ENCODE results near the gene VPS9D1.

VPS9D1 gene

DNA sequence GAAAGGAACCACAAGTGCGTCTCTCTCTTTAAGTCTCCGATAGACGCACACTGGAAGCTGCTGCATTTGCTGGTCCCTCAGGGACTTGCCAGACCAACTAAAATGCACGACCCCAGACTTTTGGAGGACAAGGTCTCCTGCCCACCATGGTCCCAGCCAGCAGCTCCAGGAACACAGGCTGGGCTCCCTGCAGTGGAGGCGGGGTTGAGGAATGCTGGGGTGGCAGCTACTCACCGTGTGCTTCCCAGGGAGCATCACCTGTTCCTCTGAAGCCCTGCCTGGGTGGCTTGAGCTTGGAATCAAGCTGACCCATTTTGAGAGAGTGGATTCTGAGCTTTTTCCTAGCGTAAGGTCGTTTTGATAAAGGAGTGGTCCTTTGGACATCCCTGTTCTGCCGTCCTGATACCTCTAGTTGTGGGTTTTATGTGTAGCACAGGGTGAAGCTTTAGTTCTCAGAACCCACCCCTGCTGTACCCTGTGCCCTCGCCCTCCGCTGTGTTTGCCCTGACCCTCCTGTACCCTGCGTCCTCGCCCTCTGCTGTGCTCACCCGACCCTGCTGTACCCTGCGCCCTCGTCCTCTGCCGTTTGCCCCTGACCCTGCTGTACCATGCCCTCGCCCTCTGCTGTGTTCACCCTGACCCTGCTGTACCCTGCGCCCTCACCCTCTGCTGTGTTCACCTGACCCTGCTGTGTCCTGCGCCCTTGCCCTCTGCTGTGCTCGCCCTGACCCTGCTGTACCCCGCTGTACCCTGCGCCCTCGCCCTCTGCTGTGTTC, 11.6 kb upstream of the VPS9D1 start:
- DNase-seq = no peak

DNA sequence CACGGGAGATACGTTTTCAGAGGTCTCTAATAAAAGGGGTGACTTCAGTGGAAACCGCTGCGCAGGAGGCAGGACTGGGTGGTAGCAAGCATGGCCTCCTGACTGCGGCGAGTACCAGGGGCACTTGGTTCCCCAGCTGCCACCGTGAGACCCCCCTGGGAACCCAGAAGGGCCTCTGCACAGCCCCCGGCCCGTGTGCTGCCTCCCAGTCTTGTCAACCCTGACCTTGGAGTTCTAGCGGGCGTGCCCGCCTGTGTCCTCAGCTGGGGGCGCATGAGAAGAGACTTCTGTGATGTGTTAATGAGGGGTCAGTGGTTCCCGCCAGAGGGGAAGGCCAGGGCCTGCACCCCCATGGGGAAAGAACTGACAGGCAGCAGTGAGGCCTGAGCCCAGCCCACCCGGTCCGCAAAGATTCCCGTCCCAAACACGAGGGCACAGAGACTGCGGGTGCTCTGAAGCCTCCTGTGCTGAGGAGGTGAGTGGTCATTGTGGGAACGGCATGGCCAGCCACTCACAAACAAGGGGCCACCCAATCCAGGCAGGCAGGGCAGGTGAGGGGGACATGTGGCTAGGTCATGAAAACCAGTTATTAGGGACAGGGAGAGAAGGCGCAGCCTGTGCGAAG, 10.0 kb upstream of the VPS9D1 start:
- no peak for DNase-seq

DNA sequence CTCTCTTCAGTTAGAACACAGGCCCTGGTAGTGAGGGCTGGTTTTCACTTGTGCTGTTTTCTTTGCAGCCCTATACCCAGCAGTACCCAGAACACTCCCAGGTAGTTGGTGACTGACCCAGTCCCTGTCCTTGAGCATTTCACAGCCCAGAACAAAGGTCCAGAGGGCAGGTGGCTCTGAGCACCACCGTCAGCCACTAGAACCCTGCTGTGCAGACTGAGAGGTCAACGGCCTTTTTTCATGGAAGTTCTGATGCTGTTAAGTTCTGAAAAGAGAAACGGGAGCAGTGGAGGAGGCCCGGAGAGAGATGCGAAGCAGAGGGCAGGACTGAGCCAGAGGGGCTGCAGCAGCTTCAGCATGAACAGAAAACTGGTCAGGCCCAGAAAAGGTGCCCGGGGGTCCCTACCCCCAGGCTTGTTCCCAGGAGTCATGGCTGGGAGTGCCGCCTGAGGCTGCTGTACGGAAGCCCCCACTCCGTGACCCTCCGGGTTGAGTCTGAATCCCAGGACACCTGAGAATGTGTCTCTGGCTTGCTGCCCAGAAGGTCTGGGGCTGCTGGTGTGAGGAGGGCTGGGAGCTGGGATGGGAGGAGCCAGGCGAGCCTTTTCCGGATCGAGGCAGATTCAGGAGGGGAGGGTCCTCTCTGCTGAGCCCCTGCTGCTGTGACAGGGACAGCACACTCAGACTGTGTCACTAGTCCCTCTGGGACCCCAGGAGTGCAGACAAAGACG, 9.3 kb upstream of the VPS9D1 start:
- no peak for DNase-seq

DNA sequence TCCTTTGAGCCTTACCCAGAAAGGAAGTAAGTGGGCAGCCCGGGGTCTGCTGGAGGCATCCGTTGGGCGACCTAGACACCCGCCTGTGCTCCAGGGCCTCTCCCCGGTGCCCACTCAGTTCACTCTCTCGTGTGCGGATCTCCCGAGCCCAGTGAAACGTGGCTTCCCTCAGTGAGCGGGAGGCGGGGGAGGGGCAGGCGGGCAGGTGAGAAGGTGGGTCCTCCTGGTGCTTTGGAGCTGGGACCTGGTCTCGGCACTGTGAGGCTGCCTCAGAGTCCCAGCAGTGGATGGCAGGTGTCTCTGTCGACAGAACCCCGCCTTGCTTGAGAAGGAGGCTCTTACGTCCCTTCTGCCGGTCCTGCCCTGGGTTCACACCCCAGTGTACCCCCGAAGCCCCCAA, 8.6 kb upstream of the VPS9D1 start:
- DNase-seq = no peak

DNA sequence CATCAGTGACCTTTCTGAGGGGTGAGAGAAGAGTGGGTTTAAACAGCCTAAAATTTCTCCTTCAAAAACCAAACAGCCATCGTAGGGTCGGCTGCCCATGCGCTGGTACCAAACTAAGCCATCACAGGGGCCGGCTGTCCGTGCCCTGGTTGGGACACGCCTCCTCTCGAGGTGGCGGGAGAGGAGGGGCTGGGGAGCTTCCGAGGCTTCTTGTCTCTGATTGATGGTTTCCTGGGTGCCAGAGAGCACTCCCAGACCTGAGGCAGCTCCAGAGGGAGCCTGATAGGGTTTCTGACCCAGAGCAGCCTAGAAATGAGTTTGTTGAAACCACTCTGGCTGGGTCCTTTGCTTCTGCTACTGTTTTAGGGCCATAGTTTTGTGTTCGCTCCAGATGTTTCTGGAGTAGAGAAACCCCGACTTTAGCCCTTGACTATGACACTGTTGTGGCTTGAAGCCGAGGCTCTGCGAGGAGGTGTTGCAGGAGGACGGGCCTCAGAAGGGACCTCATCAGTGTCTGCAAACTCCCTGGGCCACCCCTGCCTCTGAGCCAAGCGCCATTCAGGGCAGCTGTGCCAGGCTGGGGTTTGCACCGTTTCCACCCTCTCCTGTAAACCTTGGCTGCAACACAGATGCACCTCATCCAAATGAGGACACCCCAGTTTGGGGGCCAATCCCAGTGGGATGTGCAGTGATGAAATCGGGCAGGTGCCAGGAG, 6.9 kb upstream of the VPS9D1 start:
- DNase-seq = no peak

DNA sequence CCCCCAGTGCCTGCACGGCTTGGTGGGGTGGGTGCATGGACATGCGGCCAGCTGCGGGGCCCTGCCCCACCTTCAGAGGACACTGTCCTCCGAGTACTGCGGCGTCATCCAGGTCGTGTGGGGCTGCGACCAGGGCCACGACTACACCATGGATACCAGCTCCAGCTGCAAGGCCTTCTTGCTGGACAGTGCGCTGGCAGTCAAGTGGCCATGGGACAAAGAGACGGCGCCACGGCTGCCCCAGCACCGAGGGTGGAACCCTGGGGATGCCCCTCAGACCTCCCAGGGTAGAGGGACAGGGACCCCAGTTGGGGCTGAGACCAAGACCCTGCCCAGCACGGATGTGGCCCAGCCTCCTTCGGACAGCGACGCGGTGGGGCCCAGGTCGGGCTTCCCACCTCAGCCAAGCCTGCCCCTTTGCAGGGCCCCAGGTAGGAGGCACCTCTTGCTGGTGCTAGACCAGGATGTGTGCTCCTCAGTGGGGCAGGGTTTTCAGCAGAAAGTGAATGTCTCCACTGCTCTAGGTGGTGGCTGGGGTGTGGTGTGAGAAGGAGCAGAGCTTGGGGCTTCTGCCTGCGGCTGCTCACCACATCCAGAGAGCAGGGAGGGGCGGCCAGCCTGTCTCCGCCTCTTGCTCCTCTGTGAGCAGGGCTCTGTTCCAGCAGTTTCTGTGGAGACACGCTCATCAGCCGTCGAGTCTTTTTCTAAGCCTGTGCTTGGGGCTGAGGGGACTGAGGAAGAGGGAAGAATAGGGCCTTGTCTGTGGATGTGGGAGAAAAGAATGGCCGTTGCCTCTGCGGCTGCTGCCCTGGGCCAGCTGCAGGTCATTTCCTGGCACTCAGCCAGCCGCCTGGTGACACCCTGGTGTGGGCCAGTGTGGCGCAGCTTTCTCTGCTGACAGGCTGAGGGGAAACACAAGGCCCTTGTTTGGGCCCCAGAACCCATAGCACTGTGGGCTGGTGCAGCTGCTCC, 2.9 kb upstream of the VPS9D1 start:
- no peak for DNase-seq

DNA sequence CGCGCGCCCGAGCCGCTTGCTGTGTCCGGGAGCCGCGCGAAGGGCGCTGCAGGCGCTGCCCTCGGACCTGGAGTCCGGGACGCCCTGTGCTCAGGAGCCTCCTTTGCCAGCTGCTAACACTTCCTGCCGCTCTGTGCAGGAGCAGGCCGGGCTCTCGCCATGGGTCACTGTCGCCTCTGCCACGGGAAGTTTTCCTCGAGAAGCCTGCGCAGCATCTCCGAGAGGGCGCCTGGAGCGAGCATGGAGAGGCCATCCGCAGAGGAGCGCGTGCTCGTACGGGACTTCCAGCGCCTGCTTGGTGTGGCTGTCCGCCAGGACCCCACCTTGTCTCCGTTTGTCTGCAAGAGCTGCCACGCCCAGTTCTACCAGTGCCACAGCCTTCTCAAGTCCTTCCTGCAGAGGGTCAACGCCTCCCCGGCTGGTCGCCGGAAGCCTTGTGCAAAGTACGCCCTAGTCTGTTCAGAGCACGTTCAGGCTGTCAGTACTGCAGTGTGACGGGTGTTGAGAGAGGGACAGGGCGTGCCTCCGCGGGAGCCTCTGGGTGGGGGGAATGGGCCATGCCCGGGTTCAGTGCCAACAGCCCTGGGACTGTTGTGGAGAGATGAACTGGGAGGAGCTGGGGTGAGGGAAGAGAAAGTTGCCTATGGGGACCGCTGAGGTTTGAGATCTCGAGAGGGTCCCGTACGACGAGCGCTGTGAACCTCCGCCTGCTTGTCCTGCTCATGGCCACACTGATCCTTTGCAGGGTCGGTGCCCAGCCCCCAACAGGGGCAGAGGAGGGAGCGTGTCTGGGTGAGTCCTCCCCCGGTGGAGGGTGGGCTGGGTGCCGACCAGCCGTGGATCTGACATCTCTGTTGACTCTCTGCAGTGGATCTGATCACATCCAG, 1.9 kb upstream of the VPS9D1 start:
- peak; percentile 47 to 68 (median 56) for DNase-seq

DNA sequence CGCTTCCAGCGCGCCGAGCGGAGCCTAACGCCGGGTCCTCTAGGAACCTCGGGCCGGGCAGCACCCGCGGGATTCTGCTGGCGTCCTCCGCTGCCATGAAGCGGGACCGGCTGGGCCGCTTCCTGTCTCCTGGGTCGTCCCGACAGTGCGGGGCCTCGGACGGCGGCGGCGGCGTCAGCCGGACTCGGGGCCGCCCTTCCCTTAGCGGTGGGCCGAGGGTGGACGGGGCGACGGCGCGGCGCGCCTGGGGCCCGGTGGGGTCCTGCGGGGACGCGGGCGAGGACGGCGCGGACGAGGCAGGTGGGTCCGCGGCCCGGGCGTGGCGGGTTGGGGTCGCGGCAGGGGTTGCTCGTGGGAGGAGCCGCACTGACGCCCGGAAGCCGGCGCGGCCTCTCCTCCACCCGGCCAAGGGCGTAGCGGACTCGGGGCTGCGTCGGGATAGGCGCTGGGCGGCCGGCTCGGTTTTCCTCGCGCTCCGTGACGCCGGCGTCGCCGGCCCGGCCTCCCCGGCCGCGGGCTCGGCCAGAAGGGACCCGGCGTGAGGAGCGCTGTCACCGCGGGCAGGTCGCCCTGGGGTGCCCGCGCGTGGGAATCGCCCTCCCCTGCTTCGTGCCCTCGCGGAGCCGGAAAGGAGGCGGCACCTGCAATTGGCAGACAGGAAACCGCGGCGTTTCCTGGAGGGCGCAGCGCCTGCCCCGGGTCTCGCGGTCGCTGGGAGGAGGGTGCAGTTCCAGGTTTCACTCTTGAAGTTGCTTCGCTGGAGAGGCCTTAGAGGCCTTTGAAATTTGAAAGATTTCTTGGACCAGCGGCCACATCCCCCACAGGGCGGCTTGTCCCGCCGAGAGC, 1.1 kb upstream of the VPS9D1 start:
- peak; percentile 63 to 81 (median 72) for DNase-seq

DNA sequence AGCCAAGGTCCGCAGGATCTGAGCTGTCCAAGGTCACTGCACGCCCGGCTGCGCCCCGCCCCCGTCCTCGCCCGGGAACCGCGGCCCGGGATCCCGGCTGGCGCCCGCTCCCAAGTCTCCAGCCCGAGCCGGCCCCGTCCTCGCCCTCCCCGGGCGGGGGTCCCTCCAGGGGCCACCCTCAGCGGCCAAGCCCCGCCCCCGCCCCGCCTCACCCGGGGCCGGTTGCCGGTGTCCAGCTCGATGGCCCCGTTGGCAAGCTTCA, 216 bp downstream of the VPS9D1 start:
- peak in 1 of 3 donors; percentile 26 for DNase-seq

DNA sequence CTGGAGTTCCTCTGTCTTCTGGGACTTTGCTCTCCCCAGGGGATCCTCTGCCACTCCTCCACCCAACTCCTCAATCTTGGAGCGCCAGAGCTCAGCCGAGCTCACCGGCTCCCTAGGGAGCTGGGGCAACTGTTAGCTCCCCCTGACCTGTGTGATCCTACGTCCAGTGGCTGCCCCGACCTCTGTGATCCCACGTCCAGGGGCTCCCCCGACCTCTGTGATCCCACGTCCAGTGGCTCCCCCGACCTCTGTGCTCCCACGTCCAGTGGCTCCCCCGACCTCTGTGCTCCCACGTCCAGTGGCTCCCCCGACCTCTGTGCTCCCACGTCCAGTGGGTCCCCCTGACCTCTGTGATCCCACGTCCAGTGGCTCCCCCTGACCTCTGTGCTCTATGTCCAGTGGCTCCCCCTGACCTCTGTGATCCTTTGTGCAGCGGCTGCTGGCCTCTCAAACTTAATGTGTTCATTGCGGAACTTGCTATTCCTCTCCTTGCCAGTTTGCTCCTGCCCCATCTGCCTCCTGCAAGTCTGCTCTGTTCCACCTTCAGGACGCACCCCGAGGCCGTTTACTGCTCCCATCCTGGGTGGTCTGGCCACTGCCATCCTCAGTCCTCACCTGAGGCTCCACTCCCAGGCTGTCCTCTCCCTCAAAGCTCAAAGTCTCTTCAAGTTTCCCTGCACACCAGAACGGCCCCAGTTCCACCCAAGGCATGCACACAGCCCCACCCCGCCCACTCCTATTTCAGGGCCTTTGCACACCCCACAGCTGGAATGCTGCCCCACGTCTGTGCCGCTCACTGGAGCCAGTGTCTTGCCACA, 2.8 kb downstream of the VPS9D1 start:
- DNase-seq = no peak

DNA sequence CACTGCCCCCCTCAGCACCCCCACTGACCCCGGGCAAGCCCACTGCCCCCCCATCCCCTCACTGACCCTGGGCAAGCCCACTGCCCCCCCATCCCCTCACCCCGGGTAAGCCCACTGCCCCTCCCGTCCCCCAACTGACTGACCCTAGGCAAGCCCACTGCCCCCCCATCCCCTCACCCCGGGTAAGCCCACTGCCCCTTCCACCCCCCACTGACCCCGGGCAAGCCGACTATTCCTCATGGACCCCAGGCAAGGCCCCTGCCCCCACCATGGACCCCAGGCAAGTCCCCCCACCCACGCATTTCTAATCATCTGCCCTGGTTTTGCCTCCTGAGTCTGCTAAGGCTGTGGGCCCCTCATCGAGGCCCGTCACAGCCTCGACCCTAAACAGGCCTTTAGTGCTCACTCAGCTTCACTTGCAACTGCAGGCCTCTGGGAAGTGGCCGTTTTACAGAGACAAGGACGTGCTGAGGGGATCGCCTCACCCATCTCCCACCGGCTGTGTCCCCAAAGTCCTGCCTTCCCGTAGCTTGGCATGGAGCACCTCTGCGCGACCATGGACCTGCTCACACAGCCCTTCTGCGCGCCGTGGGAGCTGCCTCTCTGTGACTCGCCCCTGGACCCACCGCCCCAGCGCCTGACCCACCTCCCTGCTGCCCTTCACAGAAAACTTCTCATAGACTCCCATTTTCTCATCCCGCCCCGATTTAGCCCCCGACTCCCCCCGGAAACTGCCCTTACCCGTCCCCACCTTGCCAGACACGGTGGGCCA, 3.6 kb downstream of the VPS9D1 start:
- no peak for DNase-seq

DNA sequence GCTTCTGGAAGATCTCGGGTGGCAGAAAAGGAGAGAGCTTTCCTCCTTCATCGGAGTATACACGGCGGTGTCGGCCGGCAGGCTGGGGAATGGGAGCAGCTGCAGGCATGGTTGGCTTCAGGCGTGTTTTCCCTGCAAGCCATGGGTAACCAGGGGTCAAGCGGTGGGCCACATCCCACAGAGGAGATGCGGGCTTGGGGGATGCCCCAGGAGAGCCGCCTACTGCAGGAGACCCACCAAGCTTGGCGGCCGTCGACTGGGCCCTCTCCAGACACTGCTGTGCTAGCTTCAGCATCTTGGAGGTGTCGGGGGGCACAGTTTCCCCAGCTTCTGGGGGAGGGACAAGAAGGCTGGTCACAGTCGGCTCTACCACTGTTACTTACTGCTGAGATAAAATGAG, 4.2 kb downstream of the VPS9D1 start:
- DNase-seq = no peak

DNA sequence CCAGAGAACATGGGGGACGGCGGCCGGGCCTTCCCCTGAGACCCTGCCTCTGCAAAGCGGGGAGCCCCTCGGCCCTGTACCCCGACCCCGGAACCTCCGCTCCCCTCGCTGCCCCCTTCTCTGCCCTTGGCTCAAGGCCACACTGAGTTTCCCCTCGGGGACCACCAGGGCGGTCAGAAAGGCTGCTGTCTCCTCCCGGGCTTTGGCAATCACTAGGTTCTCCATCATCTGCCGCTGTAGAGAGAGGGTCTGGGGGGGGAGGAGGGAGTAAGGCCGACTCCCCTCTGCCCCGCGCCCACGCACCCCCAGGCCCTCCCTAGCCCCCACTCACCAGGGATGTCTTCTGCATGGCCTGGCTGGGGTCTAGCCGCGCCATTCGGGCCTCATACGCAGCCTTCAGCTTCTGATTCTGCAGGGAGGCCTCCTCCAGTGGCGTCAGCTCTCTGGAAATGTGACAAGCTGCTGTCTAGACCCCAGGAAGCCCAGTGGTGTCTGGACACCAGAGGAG, 8.4 kb downstream of the VPS9D1 start:
- no peak for DNase-seq

DNA sequence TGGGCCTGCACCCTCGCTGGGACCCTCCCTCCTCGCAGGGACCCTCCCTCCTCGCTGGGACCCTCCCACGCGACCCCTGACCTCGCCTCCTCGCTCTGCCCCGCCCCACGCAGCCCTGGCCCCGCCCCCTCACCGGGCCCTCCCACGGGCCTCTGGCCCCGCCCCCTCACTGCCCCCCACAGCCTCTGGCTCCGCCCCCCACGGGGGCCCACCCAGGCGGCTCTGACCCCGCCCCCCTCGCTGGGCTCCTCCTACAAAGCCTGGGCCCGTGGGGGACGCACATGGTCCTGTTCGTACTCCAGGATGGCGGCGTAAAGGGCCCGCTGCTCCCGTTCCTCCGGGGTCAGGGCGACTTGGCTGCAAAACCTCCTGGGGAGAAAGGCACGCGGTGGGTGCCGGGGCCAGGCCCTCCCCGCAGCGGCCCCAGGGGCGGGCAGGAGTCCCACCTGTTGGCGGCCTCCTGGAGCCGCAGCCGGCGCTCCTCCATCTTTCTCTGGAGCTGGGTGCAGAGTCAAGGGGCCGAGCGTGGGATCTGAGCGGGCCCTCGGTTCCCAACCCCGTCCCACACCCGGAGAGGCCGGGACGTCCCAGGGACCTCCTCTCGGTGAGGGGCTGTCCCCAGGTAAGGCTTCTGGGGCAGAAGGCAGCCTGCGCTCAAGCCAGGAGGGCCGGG, 9.0 kb downstream of the VPS9D1 start:
- peak; percentile 60 to 84 (median 61) for DNase-seq

DNA sequence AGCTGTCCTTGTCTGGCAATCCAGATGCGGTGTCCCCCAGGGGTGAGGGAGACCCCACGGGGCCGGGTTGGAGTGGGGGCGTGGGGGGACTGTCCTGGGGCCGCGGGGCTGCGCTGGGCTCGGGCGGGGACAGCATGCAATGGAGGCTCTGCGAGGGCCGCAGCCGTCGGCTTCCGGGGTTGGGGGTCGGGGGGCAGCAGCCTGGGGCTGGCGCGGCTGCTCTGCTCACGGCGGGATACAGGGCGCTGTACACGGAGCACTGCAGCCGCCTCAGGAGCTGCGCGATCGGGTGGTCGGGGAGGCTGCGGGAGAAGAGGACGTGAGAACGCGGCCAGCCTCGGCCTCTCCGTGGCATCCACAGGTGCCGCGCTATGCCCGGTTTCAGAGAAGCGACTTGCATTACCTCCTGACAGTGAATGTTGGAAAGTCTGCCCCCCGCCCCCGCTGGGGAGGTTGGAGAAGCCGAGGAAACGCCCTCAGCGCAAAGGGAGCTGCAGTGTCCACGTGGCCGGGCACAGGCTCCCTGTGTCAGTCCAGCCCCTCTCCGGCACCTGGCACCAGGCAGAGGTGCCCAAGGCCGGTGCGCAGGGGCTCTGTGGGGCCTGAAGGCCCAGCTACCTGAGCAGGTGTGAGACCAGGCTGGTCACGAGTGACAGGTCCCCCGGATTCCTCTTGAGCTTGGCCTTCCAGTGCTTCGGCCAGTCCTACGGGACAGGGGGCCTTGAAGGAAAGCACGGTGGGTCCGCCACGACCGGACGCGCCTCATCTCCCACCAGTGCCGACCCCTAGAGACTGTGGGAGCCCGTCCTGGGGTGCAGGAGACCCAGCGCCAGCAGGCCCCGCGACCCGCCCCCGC, 9.8 kb downstream of the VPS9D1 start:
- DNase-seq = no peak

DNA sequence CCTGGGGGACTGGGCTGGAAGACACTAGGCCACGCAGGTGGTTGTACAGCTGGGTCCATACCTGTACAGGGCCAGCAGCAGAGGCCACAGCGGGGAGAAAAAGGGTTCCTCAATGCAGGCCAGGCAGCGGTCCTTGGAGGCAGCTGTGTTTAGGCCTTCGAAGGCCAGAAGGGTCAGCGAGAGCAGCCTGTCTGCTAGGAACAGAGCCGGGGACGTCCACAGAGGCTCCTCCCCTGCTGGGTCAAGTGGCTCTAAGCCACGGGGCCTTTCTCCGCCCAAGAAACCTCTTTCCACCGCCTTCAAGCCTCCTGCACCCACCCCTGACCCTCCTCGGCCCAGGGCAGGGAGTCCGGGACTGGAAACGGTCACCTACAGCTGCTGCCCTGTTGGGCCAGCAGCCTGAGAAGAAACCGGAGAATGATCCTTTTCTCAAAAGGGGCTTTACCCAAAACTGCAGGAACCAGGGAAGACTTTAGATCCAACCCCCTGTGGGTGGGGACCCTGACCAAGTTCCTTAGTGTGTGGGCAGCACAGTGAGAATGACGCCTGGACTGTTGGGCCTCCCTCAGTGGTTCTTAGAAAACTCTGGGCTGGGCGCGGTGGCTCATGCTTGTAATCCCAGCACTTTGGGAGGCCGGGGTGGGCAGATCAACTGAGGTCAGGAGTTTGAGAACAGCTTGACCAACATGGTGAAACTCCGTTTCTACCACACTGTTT, 10.8 kb downstream of the VPS9D1 start:
- peak in 1 of 3 donors; percentile 22 for DNase-seq
